HG02885 (cell line): ENCODE results near the gene MRPS9.

Experiments used
- ATAC-seq: cut with Tn5 transposase; IDR thresholded peaks from one replicate; pipeline ENCODE4 v1.9.1; 2021; ENCODE audit warnings: mild to moderate bottlenecking; ENCODE audit not compliant: unreplicated experiment, poor library complexity

The MRPS9 gene

GRCh38 chr2:105076121-105076520 is 38.3 kb downstream of the MRPS9 start:
- ATAC-seq, result no peak

GRCh38 chr2:105078906-105079495 is 41.1 kb downstream of the MRPS9 start:
- ATAC-seq, result no peak

GRCh38 chr2:105080461-105080860 is 42.6 kb downstream of the MRPS9 start:
- no peak for ATAC-seq

- no peak for ATAC-seq
Measured at GRCh38 chr2:105081006-105081601, 43.2 kb downstream of the MRPS9 start.

- no peak for ATAC-seq
Measured at GRCh38 chr2:105082107-105082506, 44.2 kb downstream of the MRPS9 start.

GRCh38 chr2:105085525-105085924 is 47.7 kb downstream of the MRPS9 start:
- no peak for ATAC-seq

GRCh38 chr2:105087273-105087672 is 49.4 kb downstream of the MRPS9 start:
- no peak for ATAC-seq

GRCh38 chr2:105090091-105090490 is 52.2 kb downstream of the MRPS9 start:
- no peak for ATAC-seq

- no peak for ATAC-seq
Measured at GRCh38 chr2:105092797-105093196, 54.9 kb downstream of the MRPS9 start.

- ATAC-seq, result no peak
Measured at GRCh38 chr2:105099153-105099552, 61.3 kb downstream of the MRPS9 start.

- ATAC-seq, result peak; percentile 96
Measured at GRCh38 chr2:105100046-105100840, 62.4 kb downstream of the MRPS9 start.

GRCh38 chr2:105102001-105102400 is 64.1 kb downstream of the MRPS9 start:
- ATAC-seq, result no peak

GRCh38 chr2:105102963-105103421 is 65.1 kb downstream of the MRPS9 start:
- ATAC-seq, result no peak

GRCh38 chr2:105103481-105103880 is 65.6 kb downstream of the MRPS9 start:
- ATAC-seq, result no peak

GRCh38 chr2:105104208-105104731 is 66.4 kb downstream of the MRPS9 start:
- ATAC-seq, result no peak

- peak; percentile 47 for ATAC-seq
Measured at GRCh38 chr2:105110295-105110829, 72.5 kb downstream of the MRPS9 start.

- ATAC-seq, result no peak
Measured at GRCh38 chr2:105111365-105112150, 73.7 kb downstream of the MRPS9 start.

- no peak for ATAC-seq
Measured at GRCh38 chr2:105112345-105112744, 74.5 kb downstream of the MRPS9 start.

- no peak for ATAC-seq
Measured at GRCh38 chr2:105113616-105114291, 75.9 kb downstream of the MRPS9 start.

- peak; percentile 53 for ATAC-seq
Measured at GRCh38 chr2:105114551-105114950, 76.7 kb downstream of the MRPS9 start.
